GM21423 (cell line): ENCODE measurements around the gene MN1.

Experiments used
- ATAC-seq: cut with Tn5 transposase; IDR thresholded peaks from one replicate; pipeline ENCODE4 v1.9.1; 2021; ENCODE audit warnings: mild to moderate bottlenecking, moderate library complexity; ENCODE audit not compliant: unreplicated experiment

Gene MN1

DNA sequence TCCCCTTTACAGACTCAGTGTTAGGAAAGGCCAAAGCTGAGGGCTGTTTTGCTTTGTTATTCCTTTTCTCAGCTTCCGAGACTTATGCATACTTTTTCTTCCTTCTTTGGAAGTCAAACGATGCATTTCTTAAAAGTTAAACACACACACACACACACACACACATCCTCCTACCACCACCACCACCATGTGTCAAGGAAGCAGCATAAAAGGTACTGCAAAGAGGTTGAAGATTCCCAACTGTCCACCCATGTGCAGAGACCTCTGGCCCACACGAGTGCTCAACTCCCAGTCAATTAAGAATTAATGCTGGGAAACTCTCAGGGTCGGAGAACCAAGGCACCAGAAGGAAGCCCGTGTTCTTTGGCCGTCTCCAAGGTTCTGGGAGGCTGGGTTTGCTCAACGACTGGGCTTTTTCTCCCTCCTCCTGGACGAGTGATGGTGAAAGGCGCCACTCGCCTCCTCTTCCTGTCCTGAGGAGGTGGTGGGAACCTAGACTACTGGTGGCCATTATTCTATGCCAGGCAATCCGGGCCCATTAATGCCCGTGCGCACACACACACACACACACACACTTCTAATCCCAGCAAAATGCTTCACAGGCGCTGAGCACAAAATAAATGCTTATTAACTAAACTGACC, 15.1 kb downstream of the MN1 start:
- no peak for ATAC-seq

DNA sequence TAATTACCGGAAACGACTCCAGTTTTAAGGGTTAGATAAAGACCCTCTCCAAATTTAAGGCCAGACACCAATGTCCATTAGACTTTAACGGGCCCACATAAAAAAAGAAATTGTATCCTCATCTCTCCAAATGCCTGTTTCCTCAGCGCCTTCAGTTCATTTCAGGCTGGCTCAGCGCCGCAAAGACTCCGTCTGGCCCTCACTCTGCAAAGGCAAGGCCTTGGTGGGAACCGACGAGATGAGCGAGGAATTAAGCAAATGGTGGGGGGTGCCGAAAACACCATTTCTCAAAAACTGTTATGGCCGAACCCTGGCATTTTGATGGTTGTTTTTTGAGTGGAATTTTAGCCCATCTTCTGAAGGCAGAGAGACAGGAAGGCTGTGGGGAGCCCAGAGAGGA, 15.7 kb downstream of the MN1 start:
- ATAC-seq = no peak

DNA sequence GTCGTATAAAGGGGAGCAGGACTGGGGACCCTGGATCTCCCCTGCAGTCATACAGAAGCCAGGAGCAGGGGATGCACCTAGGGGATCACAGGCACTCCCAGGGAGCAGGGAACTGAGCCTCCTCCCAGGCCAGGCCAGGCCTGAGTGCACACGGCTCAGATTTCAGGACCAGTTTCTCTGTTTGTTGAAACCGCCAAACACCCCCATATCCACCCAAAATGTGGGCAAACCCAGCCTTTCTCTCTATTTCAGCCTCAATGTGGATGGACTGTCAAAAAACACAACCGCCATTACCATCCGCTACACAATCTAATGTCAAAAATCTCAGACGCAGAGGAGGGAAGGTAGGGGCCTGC, 17.5 kb downstream of the MN1 start:
- no peak for ATAC-seq

- ATAC-seq = no peak
Measured at GRCh38 chr22:27783436-27784119, 18.0 kb downstream of the MN1 start.

DNA sequence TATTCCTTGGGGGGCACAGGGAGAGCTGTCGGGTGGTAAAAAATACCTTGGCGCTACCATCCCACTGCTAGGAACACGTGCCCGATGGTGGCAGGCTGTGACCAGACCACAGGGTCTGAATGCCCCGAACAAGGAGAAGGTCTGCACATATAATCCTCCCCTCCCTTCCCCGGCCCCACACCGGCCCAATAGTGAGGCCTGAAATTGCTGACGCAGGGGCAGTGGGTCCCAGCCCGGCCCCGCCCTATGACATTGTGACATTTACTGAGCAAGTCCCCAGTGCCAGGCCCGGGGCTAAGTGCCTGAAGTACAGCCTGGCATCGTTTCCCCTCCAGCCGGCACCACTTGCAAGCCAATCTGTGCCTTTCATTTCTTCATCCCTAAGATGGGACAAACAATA, 19.5 kb downstream of the MN1 start:
- ATAC-seq = no peak

- no peak for ATAC-seq
Measured at GRCh38 chr22:27780161-27780575, 21.4 kb downstream of the MN1 start.

DNA sequence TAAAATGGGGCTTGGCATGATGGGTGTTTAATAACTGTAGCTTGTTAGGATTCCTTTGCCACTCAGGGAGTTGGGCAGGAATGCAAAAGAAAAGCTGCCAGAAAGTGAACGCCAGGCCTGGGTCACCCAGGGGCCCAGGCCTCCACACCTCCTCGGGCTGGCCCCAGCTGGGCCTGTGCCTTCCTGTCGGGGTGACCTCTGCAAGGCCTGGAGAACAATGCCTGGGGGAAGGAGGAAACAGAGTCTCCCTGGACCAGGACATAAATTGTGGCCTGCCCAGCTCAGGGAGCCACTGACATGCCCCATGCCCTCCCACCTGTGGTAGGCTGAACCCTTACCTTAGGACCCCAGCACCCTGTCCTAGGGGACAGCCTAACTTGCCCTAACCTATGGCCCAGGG, 21.9 kb downstream of the MN1 start:
- no peak for ATAC-seq

DNA sequence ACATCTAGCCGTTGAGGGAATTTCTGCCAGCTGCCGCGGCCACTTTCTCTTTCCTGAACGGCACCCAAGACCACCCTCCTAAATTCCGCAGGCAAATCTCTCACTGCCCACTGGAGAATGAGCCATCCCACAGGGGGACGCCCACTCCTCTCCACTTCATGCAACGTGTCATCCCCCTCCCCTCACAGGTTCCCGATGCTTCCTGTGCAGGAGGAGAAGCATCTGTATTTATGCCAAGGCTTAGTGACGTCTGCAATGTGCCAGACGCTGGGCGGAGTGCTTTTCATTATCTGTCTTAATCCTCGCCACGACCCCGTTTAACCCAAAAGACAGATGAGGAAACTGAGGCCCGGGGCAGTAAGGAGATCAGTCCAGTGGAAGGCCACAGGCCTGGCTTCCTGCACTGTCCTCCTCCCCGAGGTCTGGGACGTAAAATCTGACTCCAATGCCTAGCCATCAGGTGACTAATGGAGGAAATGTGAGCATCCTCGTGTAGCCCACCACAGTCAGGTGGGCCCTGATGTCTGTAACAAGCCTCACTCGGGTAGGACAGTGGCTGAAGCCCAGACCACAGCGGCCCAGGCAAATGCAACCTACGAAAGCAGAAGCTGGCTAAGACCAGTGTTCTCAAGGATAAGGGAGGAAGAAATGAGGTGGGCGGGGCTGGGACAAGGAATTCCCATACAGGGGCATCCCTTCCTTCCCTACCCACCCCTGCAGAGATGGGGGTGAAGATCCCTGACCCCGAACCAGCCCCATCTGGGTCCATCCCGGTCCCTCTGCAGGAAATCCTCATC, 23.1 kb downstream of the MN1 start:
- ATAC-seq = no peak

DNA sequence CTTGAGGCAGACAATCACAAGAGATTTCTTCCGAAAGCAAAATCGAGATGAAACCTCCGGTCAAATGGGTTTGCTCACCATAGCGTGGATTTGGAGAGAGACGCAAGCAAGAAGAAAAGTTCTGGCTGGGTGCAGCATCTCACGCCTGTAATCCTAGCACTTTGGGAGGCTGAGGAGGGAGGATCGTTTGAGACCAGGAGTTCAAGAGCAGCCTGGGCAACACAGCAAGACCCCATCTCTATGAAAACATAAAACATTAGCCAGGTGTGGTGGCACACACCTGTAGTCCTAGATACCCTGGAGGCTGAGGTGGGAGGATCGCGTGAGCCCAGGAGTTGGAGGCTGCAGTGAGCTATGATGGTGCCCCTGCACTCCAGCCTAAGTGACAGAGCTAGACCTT, 24.4 kb downstream of the MN1 start:
- no peak for ATAC-seq

GRCh38 chr22:27776650-27776958, 25.0 kb downstream of the MN1 start:
- ATAC-seq = no peak

GRCh38 chr22:27775758-27776649, 25.6 kb downstream of the MN1 start:
- no peak for ATAC-seq

DNA sequence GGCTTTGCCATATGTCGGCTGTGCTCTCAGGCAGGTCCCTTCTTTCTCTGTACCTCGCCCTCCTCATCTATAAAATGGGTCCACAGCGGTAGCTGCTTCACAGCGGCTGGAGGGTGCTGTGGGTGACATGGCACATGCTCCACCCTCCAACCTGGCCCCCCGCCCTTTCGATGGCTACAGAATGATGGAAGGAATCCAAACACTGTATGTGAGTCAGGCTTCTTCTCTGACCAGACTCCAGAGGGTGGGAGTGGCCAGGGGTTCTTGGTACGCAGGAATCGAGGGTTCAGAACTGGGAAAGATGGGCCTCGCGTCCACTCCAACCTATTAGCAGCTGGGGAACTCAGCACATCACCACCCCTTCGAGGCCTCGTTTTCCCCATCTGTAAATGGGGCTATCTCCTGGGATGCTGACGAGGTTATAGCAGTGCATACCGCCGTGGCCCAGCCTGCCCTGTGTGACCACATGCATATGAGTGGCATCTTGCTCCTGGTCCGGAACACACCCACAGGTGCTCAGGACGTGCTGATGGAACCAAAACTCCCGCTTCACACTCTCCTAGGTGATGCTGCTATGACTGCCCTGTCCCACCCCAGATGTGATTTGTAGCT, 26.4 kb downstream of the MN1 start:
- no peak for ATAC-seq

GRCh38 chr22:27774200-27774599, 27.4 kb downstream of the MN1 start:
- ATAC-seq = no peak

DNA sequence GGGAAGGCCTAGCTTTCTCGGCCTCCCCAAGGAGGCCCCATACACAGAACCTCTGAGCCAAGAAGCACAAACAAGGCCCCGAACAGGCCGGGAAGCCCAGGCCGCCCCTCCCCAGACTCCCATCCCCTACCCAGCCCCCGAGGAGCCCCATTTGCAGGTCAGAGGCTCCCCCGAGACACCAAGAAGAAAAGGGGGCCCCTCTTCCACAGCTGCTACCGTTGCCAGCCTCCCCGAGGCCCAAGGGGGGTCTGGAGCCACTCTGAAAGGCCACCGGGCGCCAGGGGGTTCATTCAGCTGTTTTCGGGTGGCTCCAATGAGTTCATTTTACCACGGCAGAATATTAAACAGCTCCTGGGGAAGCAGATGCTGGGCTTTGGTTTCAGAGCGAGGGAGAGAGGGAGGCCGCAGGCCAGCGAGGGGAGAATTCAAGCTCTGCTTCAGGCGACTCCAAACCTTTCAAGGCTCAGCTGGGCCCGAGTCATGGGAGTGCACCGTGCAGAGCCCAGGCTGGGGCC, 28.5 kb downstream of the MN1 start:
- no peak for ATAC-seq

DNA sequence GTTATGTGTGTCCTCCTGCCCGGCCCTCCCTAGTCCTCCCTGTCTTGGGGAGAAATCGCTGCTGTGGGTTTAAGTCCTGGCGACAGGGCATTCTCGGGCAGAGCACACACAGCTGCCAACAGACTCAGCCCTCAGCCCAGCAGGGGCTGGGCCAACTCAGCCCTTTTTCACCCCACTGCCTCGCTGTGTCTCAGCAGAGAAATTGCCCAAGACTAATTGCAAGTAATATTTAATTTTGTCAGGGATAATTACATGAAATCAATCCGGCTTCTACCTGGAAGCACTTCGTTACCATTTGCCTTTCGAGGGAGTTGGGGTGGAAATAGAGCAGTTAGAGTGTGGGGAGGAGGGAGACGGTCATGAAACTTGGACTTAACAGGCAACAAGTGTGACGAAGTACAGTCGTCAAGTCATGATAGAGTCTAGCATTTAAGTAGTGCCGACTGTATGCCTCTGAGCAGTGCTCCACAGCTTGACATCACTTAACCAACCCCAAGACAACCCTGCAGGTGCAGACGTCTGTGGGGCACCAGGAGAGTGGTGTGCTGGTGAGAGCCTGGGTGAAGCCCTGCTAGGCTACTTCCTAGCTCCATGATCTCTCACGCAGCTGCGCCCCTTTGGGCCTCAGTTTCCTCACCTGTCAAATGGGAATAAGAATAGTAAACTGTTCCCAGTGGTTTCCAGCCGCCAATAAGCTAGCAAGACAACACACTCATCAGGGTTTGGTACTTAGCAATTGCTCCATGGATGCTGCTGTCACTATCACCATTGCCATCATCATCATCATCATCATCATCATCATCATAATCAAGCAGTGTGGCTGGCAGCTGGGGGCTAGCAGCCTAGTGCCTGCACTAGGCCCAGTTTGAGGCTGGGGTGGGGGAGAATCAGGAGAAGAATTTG, 29.2 kb downstream of the MN1 start:
- no peak for ATAC-seq

DNA sequence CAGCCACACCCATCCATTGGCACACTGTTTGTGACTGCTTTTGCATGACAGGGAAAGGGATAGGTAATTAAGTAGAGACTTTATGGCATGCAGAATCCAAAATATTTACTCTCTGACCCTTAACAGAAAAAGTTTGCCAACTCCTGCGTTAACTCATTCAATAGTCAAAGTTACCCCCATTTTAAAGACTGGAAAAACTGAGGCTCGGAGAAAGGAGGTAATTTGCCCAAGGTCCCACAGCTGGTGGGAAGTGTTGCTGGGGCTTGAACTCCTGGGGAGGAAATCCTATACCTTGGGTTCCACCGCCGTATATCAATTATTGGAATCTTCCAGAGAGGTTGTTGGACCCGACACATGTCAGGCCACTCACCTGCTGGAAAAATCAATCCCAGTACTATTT, 29.9 kb downstream of the MN1 start:
- ATAC-seq = no peak

- ATAC-seq = no peak
Measured at GRCh38 chr22:27769012-27769411, 32.5 kb downstream of the MN1 start.

DNA sequence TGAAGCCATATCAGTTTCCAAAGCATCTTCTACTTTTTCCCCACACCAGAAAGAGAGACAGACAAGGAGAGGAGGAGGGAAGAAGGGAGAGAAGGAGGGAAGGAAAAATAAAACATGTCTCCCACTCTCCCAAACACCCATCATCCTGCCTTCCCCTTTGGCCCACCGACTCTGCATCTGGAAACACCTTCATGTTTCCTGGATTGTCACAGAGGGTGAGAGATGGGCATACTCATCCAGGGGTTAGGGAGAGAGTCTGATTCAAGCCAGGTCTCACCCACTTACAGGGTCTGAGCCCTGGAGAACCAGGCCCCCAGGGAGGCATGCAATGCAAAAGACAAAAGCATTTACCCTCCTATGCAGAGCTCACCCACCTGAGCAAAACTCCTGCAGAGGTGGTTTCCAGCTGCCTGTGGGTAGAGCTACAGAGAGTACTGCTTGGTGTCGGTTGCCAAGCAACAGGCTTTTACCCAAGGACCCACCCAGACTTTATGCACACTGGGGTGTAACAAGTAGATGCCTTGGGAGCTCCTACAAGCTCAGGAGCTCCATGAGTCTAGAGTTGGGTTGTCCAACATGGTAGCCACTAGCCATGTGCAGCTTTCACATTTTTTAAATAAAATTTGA, 33.4 kb downstream of the MN1 start:
- no peak for ATAC-seq

- no peak for ATAC-seq
Measured at GRCh38 chr22:27766679-27767078, 34.9 kb downstream of the MN1 start.
